Left hindlimb (tissue), 1 donor: Measurements from ENCODE around the gene CASP5.
A peak's percentile ranks its signal among the peaks of the same experiment; 100 is the strongest.
"Not testable (repeated sequence)": the region's sequence is repeated elsewhere in the genome, so short reads cannot be mapped to it uniquely, and the experiment has no call there.

Experiments used
- DNase-seq: peaks from one replicate; pipeline ENCODE4 v3.0.0-alpha.2; 2018

The CASP5 gene

GRCh38 chr11:105023003-105023402 is at the start of gene CASP5:
Gene CASP5 (minus strand): TSS chr11:105023168. CDS start chr11:105023136, 32 bp downstream.
- DNase-seq: no peak

DNA sequence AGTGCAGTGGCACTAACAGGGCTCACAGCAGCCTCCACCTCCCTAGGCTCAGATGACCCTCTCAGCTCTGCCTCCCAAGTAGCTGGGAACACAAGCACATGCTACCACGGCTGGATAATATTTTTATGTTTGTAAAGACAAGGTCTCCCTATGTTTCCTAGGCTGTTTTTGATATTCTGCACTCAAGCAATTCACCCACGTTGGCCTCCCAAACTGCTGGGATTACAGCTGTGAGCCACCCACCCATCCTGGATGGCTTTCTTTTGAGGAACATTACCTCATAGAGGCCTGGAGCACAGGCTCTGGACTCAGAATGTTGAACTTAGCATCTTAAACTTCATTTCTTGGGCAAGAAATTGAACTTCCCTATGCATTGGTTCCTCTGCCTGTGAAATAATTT is 49.1 kb upstream of the CASP5 start:
- DNase-seq: not testable (repeated sequence)

DNA sequence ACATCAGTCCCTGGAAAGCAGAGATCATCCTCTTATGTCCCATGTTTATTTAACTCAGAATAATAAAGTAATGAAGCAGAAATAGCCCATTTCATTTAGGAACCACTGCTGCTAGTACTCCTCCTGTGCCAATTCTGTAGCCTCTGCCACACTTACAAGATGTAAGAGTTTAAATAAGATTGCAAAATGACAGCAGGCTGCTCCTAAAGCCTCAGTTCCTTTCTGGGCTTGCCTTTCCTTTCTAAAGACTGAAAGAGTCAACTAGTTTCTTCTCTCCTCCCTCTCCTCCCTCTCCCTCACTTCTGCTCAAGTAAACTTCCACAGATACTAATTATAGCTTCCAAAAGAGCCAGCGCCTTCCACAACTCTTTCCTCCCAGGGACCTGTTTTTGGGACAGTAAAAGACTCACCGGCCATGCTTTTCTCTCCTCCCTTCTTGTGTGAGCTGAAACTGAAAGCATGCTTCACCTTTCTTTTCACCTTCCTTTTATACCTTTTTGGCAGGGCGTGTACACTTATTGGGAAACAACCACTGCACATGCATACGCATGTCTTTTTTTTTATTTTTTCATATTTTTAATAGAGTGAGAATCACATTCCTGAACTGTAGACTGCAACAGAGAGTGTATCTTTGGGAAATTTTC is 48.2 kb upstream of the CASP5 start:
- DNase-seq: no peak

GRCh38 chr11:105070306-105070705 is 47.3 kb upstream of the CASP5 start:
- DNase-seq: no peak

- DNase-seq: not testable (repeated sequence)
Observed at GRCh38 chr11:105069749-105070148, 46.8 kb upstream of the CASP5 start.

GRCh38 chr11:105063245-105063941 is 40.4 kb upstream of the CASP5 start:
- DNase-seq: not testable (repeated sequence)

DNA sequence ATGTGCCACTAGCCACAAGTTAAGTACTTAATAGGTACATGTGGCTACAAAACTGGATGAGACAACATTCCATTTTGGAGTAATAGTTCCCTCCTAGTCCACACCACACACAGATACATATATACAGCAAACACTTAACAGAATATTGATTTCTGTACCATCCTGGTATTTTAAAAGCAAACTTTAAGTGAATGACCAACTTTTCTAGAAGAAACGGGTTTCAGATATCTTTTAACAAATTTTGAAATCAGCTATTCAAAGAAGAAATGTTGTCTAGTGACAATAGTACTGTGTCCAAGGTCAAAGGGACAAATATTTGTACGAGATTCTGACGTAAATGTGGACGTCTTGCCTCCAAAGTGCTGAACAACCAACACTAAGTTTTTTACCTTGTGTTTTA is 34.5 kb upstream of the CASP5 start:
- DNase-seq: no peak

GRCh38 chr11:105056446-105056845 is 33.5 kb upstream of the CASP5 start:
- DNase-seq: no peak

GRCh38 chr11:105054723-105055493 is 31.9 kb upstream of the CASP5 start:
- no peak for DNase-seq

DNA sequence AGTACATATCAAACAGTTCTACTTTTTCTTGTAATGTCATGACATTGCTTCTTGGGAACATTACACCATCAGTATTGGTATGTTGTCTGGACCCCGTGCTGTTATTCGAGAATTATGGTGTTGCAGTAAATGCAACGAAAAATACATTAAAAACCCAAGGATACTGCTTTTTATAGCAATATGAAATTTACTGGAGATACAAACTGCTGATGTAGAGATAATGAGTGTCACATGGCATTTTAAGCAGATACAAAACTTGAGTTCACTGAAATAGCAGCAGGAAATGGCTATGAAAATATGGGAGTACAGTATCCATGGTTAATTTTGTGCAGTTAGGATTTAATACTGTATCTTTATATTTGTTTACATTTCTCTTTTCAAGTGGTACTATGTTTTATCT is 29.5 kb upstream of the CASP5 start:
- DNase-seq: no peak

- no peak for DNase-seq
Observed at GRCh38 chr11:105051559-105051958, 28.6 kb upstream of the CASP5 start.

DNA sequence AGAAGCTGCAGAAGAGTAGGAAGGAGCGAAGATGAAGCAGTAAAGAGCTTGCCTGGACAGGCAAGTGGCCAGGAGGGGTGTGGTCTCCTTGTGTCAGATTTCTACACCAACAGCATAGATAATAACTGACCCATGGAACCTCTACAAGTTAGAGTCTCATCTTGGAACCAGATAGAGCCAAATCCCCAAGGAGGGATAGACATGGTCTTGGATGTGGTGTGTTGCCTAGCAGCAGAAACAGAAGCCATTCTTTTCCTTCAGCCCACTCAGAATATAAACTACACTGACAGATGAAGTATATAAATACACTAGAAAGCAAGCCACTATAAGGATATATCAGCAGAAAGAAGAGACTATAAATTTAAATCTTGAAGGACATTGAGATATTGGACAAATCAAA is 26.5 kb upstream of the CASP5 start:
- DNase-seq: peak; percentile 28

DNA sequence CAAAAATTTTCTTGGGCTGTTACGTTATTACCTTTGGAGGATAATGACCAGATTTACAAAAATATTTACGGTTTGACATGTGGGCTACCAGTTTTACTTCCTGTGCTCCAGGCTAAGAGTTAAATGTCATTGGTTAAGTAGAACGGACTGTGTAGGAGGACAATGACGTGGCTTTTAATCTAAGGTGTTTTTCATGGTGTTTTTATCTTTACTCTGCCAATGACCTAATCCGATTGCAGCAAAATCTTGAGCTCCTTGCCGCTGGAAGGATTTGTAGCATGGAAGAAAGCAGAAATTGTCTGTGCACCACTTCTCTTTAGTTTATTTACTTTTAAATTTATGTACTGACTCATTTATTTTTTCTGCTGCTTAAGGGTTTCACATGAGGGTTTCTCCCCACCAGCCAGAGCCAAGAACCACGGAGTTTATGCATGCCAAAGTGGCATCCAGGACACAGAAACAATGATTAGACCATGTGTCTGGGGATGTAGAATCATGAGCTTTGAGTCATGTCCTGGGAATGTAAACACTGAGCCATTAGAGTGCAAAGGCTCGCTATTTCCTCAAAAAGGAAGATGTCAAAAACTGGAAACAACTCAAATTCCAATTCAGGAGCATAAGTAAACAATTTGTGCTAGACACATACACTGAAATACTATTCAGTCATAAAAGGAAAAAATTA is 24.1 kb upstream of the CASP5 start:
- DNase-seq: no peak

GRCh38 chr11:105045676-105046296 is 22.8 kb upstream of the CASP5 start:
- no peak for DNase-seq

DNA sequence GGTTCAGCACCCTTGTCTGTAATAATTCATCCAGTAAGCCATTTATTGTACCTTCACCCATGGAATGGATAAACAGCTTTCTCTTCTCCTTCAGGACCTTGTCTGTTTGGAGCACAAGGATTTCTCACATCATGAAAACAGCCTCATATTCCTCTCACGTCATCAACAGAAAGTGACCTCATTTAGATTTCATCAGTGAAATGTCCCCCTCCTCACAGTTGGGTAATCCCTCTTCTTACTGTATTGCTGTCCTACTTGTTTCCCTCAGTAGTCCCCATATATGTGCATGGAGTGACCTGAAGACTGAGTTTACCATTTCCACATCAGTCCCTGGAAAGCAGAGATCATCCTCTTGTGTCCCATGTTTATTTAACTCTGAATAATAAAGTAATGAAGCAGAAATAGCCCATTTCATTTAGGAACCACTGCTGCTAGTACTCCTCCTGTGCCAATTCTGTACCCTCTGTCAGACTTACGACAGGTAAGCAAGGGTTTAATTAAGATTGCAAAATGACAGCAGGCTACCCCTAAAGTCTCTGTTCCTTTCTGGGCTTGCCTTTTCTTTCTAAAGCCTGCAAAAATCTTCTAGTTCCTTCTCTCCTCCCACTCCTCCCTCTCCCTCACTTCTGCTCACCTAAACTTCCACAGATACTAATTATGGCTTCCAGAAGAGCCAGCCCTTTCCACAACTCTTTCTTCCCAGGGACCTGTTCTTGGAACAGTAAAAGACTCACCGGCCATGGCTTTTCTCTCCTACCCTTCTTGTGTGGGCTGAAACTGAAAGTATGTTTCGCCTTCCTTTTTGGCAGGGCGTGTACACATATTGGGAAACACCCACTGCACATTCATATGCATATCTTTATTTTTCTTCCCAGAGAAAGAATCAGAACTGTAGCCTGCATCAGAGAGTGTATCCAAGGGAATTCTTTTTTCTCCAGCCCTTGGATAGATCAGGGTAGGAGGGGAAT is 21.9 kb upstream of the CASP5 start, which contains the start of gene CARD16:
CARD16 (minus strand) TSS at position 779 of the 968 bp plus-strand sequence; CDS start at position 741, 38 bp downstream.
- peak; percentile 50 for DNase-seq

DNA sequence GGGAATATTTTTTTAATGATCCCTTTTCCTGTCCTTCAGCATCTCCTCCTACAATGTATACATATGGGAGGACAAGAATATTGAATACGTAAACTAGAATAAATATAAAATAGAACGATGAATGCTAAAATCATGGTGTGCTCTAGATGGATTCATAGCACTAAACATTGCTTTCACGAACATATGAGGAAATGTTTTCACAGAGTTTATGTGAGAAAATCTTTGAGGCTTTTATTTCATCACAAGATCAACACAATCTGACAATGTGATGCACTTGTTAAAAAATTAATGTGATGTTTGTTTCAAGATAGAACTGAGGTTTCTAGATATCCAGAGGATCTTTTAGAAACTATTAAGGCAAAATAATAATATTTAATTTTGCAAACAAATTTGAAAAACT is 19.2 kb upstream of the CASP5 start:
- DNase-seq: no peak

- no peak for DNase-seq
Observed at GRCh38 chr11:105040703-105041102, 17.7 kb upstream of the CASP5 start.

GRCh38 chr11:105034813-105035620 is 12.0 kb upstream of the CASP5 start, which contains the start of gene CASP1:
Gene CASP1 (minus strand): TSS chr11:105035144. CDS start chr11:105035113, 31 bp downstream.
- peak; percentile 61 for DNase-seq

DNA sequence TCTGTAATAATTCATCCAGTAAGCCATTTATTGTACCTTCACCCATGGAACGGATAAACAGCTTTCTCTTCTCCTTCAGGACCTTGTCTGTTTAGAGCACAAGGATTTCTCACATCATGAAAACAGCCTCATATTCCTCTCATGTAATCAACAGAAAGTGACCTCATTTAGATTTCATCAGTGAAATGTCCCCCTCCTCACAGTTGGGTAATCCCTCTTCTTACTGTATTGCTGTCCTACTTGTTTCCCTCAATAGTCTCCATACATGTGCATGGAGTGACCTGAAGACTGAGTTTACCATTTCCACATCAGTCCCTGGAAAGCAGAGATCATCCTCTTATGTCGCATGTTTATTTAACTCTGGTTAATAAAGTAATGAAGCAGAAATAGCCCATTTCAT is 11.4 kb upstream of the CASP5 start:
- DNase-seq: not testable (repeated sequence)

GRCh38 chr11:105033781-105034180 is 10.8 kb upstream of the CASP5 start:
- no peak for DNase-seq
